Astrocyte of the cerebellum (primary cell): ENCODE data around the gene TAF6L.

Experiments
- DNase-seq: peaks from one replicate; pipeline ENCODE4 v3.0.0-alpha.2; 2011; ENCODE audit warnings: low read depth
- H3K4me3 ChIP-seq: 2 replicates; pipeline ENCODE4 v1.5.1; 2011; ENCODE audit warnings: mild to moderate bottlenecking, low read depth, low read length, moderate library complexity
- in situ Hi-C: cut with HindIII; loops from 2 replicates; pipeline ENCODE4 v1.10.0; 2017; ENCODE audit warnings: low sequenced_read_pairs
- TF ChIP-seq, protein P1 (sequence below): IDR thresholded peaks from 2 replicates; pipeline ENCODE4 v1.5.1; 2012; ENCODE audit warnings: low read length, low read depth, moderate library complexity, mild to moderate bottlenecking; ENCODE audit errors: missing control alignments

TAF6L gene, protein sequence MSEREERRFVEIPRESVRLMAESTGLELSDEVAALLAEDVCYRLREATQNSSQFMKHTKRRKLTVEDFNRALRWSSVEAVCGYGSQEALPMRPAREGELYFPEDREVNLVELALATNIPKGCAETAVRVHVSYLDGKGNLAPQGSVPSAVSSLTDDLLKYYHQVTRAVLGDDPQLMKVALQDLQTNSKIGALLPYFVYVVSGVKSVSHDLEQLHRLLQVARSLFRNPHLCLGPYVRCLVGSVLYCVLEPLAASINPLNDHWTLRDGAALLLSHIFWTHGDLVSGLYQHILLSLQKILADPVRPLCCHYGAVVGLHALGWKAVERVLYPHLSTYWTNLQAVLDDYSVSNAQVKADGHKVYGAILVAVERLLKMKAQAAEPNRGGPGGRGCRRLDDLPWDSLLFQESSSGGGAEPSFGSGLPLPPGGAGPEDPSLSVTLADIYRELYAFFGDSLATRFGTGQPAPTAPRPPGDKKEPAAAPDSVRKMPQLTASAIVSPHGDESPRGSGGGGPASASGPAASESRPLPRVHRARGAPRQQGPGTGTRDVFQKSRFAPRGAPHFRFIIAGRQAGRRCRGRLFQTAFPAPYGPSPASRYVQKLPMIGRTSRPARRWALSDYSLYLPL

DNA sequence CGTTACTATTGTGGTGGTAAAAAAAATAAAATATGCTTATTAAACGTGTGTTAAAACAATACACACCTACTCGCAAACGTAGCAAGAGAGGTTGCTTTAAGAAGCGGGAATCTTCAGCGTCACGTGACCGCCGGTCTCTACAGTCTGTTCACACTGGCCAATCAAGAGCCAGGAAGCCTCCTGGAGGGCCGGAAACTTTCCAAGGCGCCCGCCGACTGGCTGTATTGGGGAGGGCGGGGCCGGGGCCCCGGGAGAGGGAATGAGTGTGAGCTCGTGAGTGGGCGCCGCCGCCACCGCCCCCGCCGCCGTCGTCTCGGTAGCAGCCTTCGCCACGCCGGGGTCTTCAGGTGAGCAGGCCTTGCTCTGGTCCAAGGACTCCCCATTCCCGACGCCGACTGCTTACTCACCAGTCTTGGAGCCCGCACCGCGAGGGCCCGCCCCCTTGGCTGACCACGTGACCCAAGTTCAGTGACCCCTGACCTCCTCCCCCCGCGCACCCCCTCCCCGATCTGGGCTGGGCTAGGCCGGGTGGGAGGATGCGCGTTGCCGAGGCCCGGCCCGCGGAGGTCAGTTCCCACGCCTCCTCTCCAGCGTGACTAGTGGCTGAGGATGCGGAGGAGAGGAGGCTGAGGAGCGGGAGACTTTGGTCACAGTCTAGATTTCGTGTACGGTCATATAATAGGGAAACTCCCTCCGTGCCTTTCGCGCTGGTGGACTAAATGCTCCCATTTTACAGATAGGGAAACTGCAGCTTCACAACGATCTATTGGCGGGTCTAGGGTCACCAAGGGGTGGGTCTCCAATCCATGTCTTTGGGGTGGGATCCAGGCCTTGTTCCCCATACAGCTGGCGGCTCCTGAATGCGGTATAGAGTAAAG lies at the start of gene TAF6L:
Gene TAF6L (plus strand): TSS at position 253 of the 878 bp plus-strand sequence. CDS start 4,388 bp downstream, outside the sequence.
- TF ChIP-seq, protein P1, sequence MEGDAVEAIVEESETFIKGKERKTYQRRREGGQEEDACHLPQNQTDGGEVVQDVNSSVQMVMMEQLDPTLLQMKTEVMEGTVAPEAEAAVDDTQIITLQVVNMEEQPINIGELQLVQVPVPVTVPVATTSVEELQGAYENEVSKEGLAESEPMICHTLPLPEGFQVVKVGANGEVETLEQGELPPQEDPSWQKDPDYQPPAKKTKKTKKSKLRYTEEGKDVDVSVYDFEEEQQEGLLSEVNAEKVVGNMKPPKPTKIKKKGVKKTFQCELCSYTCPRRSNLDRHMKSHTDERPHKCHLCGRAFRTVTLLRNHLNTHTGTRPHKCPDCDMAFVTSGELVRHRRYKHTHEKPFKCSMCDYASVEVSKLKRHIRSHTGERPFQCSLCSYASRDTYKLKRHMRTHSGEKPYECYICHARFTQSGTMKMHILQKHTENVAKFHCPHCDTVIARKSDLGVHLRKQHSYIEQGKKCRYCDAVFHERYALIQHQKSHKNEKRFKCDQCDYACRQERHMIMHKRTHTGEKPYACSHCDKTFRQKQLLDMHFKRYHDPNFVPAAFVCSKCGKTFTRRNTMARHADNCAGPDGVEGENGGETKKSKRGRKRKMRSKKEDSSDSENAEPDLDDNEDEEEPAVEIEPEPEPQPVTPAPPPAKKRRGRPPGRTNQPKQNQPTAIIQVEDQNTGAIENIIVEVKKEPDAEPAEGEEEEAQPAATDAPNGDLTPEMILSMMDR = no peak
- peak within 1 kb of the TSS; percentile 59 for H3K4me3 ChIP-seq
- DNase-seq = peak; percentile 91
- in situ Hi-C loops = no loop called here

DNA sequence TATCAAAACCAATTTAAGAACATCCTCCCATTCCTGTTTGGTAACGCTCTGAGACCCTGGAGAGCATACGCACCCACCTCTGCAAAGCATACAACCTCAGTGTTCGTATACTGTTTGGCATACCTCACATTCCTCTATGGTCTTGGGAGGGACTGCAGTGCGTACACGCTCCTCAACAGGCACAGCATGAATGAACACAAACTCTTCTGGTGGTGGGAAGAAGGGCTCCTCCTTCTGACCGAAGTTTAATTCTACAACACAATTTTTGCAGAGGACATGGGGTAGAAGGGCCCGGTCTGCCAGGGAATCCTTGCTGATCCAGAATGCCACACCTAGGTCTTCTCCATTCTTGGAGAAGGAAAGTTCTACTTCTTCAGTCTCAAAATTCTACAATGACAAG lies 49.2 kb upstream of the TAF6L start:
- H3K4me3 ChIP-seq = no peak overlapping the region
- peak; percentile 15 for DNase-seq
- in situ Hi-C loops = no loop called here
- TF ChIP-seq, protein P1 = peak; percentile 16

DNA sequence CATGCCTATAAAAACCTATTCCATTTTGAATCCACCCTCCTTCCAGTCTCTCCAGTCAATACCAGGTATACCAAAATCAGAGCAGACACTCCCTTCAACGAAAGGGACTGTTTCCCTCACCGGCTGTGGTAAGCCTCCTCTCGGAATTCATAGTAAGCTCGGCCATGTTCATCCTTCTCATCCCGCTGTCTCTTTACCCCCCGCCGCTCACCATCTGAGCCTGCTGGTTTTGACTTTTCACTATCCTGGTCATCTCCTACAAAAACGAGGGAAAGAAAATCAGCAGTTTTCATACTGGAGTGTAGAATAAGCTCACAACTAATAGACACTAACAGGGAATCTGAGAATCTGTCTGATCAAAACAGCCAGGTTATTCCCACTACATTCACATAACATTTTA lies 47.0 kb upstream of the TAF6L start:
- TF ChIP-seq, protein P1 = no peak
- H3K4me3 ChIP-seq = peak overlapping the region; percentile 94
- no peak for DNase-seq
- in situ Hi-C loops = no loop called here

DNA sequence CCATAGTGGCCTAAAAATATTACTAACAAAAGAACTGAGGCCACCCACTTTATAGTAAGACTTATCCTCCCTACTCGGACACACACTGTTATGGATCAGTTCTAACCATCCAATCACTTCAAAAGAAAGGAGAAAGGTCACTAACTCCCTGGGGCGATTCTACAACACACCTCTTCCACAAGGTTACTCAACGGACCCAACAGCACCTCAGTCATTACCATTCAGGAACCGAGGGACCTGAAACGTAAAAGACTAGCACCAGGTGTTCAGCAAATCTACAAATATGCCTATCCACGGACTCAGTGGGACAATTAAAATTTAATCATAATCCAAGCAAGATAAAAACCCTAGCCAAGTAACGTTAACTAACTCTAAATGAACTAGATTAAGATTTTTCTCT lies 45.5 kb upstream of the TAF6L start:
- TF ChIP-seq, protein P1 = no peak
- in situ Hi-C loops = no loop called here
- DNase-seq = no peak

DNA sequence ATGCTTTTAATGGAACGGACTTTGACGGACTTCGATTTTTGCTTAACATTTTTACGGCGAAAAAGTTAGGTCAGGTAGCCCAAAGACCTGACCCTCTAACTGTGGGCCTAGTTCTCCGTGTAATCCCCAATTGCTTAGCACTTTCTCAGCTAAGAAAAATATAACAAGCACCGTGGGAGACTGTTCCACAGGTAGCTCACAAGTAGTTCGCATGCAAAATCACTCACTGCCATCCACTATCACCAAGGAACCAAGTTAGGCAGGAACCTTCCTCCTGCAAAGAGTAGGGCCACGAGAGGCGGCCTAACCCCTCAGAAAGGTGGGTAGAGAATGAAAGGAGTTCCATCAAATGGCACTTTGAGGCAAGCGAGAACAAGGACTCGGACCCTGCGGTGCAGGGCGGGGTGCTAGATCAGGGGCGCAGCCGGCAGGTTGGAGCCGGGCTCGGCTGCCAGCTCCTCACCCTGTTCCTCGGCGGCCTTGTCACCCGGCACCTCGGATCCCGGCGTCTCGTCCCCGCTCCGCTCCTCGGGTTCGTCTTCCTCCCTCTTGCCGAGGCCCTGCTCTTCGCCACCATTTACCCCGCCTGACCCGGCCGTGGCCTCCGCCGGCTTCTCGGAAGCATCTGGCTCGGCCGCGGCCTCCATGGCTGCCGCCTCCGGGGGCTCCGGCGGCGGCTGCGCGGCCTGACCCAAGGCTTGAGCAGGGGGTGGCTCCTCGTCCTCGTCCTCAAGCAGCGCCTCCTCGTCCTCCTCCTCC lies 44.9 kb upstream of the TAF6L start:
- DNase-seq = no peak
- TF ChIP-seq, protein P1 = no peak
- H3K4me3 ChIP-seq = peak overlapping the region; percentile 94
- in situ Hi-C loops = no loop called here

More for the DNA sequence above, 45.5 kb upstream of the TAF6L start:
- peak overlapping the region; percentile 94 for H3K4me3 ChIP-seq

DNA sequence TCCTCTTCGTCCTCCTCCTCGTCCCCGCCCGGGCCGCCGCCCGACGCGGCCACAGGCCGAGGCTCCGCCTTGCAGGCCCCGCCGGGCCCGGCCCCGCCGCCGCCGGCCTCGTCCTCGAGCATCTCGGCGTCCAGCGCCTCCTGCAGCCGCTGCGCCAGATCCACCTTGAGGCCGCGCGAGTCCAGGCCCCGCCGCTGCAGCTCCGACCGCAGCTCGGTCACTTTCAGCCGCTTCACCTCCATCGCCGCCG lies 44.4 kb upstream of the TAF6L start:
- no peak for DNase-seq
- in situ Hi-C loops = no loop called here
- TF ChIP-seq, protein P1 = no peak
- peak overlapping the region; percentile 94 for H3K4me3 ChIP-seq
